GM21381 (cell line): ENCODE results near the gene XPO1.
"Not testable (repeated sequence)": the region's sequence is repeated elsewhere in the genome, so short reads cannot be mapped to it uniquely, and the experiment has no call there.

ENCODE experiments used
- ATAC-seq: cut with Tn5 transposase; IDR thresholded peaks from one replicate; pipeline ENCODE4 v1.9.1; 2021; ENCODE audit warnings: mild to moderate bottlenecking, moderate library complexity; ENCODE audit not compliant: unreplicated experiment

The XPO1 gene

GRCh38 chr2:61536572-61537276 lies 1.4 kb downstream of the XPO1 start:
- peak; percentile 51 for ATAC-seq

DNA sequence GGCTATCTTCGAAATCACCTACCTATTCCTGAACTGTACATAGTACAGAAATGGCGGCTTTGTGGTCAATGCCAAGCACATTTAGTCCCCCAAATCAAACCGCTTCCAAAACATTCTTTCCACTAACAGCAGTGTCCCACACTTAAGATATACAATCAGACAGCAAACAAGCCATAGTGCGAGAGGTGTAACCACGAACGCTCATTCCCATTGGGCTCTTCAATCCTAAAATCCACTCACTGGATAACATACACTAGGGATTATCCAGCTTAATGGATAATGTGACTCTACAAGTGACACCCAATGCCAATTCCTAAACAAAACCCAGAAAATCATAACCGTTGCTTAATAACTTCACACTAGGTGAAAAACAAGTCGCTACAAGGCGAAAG lies 2.0 kb downstream of the XPO1 start:
- no peak for ATAC-seq

- no peak for ATAC-seq
Measured at GRCh38 chr2:61535449-61535848, 2.7 kb downstream of the XPO1 start.

- ATAC-seq, result no peak
Measured at GRCh38 chr2:61534926-61535325, 3.2 kb downstream of the XPO1 start.

- ATAC-seq, result no peak
Measured at GRCh38 chr2:61530749-61531148, 7.4 kb downstream of the XPO1 start.

- ATAC-seq, result no peak
Measured at GRCh38 chr2:61529944-61530735, 8.0 kb downstream of the XPO1 start.

DNA sequence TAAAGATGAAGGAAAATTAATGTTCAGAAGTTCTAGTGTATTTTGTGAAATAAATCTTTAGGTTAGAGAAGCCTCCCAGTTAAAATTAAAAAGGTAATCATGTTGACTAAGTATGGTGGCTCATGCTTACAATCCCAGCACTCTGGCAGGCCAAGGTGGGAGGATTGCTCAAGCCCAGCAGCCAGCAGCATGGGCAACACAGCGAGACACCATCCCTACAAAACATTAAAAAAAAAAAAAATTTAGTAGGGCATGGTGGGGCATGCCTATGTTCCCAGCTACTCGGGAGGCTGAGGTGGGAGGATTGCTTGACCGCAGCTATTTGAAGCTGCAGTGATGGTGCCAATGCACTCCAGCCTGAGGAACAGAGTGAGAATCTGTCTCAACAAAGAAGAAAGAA lies 17.9 kb downstream of the XPO1 start:
- no peak for ATAC-seq

GRCh38 chr2:61512768-61513398 lies 25.3 kb downstream of the XPO1 start:
- ATAC-seq, result no peak

DNA sequence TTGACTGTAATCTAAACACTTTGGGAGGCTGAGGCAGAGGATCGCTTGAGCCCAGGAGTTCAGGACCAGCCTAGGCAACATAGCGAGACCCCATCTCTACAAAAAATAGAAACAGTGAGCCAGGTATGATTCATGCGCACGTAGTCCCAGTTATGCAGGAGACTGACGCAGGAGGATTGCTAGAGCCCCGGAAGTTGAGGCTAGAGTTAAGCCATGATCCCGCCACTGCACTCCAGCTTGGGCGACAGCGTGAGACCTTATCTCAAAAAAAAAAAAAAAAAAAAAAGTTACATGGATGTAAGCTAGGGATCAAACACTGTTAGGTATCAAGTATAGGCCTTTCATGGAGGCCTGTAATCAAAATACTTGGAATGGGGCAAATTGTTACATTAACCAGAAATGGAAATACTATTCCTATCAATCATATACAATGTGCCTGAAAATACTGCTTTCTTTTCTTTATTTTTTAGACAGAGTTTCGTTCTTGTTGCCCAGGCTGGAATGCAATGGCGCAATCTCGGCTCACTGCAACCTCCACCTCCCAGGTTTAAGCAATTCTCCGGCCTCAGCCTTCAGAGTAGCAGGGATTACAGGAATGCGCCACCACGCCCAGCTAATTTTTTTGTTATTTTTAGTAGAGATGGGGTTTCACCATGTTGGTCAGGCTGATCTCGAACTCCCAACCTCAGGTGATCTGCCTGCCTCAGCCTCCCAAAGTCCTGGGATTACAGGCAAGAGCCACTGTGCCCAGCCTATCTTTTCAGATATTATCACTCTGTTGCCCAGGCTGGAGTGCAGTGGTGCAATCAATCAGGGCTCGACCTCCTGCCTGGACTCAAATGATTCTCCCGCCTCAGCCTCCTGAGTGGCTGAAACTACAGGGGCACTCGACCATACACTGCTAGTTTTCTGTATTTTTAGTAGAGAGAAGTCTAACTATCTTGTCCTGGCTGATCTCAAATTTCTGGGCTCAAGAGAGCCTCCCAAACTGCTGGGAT lies 27.2 kb downstream of the XPO1 start:
- no peak for ATAC-seq

- ATAC-seq, result no peak
Measured at GRCh38 chr2:61504949-61505348, 33.2 kb downstream of the XPO1 start.

DNA sequence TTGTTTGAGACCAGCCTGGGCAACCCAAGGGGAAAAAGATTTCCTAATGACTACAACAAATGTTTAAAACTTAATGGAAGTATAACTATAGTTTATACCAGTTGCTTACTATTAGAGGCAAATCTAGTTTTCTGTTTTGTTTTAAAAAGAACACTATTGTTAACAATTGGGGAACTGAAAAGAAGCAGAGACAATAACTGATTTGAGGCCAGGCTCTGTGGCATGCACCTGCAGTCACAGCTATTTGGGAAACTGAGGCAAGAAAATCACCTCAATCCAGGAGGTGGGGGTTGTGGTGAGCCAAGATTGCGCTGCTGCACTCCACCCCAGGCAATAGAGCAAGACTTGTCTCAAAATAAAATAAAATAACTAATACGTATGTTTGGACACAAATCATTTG lies 39.1 kb downstream of the XPO1 start:
- no peak for ATAC-seq

GRCh38 chr2:61493523-61493942 lies 44.6 kb downstream of the XPO1 start:
- ATAC-seq, result no peak

GRCh38 chr2:61492476-61492875 lies 45.7 kb downstream of the XPO1 start:
- ATAC-seq, result no peak

DNA sequence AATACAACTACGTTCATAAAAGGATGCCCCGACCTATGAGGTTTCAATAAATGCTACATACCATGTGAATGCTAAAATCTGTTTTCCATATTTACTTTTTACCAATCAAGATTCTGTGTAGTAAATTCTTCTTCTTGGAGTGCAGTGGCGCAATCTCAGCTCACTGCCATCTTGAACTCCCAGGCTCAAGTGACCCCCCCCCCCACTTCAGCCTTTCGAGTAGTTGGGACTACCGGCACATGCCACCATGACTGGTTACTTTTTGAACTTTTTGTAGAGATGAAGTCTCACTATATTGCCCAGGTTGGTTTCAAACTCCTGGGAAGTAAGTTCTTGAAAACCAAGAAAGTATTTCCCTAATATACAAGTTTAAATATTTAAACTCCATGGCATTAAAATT lies 52.9 kb downstream of the XPO1 start:
- no peak for ATAC-seq

- no peak for ATAC-seq
Measured at GRCh38 chr2:61478086-61478485, 60.1 kb downstream of the XPO1 start.

DNA sequence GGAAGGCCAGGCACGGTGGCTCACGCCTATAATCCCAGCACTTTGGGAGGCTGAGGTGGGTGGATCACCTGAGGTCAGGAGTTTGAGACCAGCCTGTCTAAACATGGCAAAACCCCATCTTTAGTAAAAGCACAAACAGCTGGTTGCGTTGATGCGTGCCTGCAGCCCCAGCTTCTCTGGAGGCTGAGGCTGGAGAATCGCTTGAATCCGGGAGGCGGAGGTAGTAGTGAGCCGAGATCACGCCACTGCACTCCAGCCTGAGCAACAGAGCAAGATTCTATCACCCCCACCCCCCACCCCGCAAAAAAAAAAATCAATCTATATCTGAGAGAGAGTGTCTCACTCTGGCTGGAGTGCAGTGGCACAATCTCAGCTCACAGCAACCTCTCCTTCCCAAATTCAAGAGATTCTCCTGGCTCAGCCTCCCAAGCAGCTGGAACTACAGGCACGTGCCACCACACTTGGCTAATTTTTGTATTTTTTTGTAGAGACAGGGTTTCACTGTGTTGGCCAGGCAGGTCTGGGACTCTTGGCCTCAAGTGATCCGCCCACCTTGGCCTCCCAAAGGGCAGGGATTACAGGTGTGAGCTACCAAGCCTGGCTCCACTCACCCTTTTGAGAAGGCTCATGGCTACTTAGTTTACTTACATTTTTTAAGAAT lies 61.1 kb downstream of the XPO1 start:
- not testable (repeated sequence) for ATAC-seq

DNA sequence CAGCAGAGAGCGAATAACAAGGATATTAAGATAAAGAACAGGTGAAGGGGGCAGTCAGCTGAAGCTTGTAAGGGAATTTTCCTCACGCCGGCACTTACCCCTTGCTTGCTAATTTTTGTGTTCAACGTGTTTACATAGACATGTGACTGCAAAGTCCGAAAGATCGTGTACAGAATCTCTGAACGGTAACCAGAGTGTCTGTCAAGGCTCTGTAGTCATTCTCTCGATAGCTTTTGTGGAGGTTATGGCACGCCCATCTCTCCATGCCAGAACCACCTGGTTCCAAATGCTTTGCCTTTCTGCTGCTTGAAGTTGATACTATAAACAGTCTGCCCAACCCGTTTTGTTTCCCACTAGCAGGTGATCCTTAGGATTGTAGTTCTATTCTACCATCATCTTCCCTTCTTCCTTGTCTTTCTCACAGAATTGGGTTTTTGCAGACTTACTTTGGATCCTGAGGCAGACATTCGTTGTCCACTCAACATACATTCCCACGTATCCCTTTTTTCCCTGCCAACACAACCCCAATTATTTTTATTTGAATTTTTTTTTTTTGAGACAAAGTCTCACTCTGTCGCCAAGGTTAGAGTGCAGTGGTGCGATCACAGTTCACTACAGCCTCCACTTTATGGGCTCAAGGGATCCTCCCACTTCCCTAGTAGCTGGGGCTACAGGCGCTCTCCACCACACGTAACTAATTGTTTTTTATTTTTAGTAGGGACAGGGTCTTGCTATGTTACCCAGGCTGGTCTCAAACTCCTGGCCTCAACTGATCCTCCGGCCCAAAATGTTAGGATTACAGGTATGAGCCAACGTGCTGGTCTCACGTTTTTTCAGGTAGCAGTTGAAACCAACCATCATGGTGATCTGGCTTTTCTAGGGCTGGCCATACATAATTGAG lies 66.0 kb downstream of the XPO1 start:
- ATAC-seq, result no peak

DNA sequence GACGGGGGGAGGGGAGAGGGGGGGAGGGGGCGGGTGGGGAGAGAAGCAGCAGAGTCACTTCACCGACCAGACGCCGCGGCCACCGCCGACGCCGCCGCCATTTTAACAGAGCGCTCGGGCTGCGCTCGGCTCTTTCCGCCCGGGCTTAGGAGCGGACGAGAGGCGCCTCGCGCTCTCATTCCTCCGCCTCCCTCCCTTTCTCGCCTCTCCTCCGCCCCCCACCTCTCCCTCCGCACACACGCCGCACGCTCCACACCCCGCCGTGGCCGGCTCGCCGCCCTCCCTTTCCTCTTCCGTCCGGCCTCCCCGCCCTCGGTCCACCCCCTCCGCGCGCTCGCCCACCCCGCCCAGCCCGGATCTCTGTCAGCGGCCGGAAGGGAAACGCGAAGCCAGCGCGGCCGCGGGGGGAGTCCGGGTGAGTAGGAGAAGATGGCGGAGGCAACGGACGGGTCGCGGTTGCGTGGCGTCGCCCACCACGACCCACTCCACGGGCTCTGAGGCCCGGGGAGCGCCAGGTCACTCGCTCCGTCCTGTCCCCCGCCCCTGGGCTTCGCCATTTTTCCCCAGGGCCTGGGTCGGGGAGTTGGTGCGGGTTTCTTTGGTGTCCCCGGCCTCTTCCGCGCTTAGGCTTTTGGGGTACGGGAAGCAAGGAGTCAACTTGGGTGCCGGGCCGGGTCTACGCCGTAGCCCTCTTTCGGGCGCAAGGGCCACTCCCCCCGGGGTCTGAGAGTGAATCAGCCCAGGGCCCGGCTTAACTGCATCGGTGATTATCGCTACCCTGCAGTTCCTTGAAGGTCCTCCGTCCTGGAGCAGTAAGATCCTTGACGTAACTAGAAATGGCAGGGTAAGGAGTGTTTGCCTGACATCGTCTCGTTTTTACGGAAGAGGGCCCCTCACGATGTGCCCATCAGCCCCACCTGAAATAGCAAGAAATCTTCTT lies 66.9 kb downstream of the XPO1 start, which contains the start of gene USP34:
Gene USP34 (minus strand): TSS at position 123 of the 940 bp plus-strand sequence. CDS start 395 bp downstream, outside the sequence.
- ATAC-seq, result peak; percentile 79
